GM21723 (cell line): Measurements from ENCODE around the gene NYNRIN.
"Not testable (repeated sequence)": the region's sequence is repeated elsewhere in the genome, so short reads cannot be mapped to it uniquely, and the experiment has no call there.

Experiments
- ATAC-seq: cut with Tn5 transposase; IDR thresholded peaks from one replicate; pipeline ENCODE4 v1.9.1; 2021; ENCODE audit warnings: mild to moderate bottlenecking, moderate library complexity; ENCODE audit not compliant: unreplicated experiment

NYNRIN gene

DNA sequence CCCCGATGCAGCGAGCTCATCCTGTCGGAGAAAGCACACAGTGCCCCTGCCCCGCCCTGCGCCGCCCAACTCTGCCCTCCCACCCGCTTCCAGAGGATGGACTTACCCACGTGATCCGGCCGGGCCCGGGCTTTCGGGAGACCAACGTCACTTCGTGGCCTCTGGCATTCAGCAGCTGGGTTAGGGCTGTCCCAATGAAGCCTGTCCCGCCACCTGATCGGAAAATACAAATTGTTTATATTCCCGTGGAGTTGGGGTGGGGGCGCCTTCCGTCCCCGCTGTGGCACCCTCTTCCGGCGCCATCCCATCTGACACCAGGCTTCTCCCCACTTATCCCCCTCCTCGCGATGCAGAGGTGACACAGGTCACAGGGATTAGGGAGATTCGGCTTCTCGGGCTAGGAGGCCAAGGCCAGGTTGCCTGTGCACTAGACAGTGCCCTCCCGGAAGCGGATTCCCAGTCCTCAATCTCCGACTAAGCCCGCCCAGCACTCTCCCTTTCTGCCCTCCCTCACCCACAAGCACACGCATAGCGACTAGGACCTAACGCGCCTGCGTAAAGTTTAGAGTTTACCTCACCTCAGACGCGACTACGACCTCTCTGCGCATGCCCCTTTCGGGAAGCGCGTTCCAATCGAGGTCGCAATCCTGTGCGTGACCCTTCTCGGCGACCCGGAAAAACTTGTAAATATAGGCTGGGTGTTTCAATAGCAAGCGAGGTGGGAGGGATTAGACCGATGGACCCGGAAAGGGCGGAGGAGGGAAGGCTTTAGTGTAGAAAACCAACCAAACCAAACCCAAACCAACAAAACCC, 43.6 kb downstream of the NYNRIN start, which contains the start of gene SDR39U1:
Gene SDR39U1, minus strand, starts transcription at position 537 of the 813 bp plus-strand sequence. Its CDS starts 7 bp downstream, at position 530.
- peak; percentile 91 for ATAC-seq

DNA sequence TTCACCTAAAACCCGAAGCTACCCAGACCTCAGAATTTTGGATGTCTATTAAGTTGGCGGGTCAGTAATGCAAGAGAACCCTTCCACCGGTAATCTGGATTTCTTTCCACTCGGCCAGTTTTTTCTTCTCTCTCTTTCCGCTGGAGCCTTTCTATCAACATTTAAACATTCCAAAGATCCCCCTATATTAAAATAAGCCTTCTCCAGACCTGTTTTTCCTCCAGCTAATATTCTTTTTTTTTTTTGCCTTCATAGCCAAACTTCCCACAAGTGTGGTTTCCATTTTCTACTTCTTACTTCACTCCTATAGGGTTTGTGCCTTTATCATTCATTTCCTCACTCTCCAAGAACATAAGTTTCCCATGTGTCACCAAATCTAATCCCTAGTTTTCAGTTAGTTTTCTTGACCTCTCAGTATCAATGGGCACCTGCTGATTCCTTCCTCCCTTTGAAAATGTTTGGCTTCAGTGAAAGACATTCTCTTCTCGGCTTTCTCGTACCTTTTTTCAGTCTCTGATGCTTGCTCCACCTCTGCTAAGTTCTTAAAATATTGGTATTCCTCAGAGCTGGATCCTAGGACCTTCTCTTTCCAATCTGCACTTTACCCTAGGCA, 44.4 kb downstream of the NYNRIN start:
- ATAC-seq, result no peak

DNA sequence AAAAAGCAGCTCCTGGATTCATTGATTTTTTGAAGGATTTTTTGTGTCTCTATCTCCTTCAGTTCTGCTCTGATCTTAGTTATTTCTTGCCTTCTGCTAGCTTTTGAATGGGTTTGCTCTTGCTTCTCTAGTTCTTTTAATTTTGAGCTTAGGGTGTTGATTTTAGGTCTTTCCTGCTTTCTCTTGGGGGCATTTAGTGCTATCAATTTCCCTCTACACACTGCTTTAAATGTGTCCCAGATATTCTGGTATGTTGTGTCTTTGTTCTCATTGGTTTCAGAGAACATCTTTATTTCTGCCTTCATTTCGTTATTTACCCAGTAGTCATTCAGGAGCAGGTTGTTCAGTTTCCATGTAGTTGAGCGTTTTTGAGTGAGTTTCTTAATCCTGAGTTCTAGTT, 52.0 kb downstream of the NYNRIN start:
- ATAC-seq, result not testable (repeated sequence)

DNA sequence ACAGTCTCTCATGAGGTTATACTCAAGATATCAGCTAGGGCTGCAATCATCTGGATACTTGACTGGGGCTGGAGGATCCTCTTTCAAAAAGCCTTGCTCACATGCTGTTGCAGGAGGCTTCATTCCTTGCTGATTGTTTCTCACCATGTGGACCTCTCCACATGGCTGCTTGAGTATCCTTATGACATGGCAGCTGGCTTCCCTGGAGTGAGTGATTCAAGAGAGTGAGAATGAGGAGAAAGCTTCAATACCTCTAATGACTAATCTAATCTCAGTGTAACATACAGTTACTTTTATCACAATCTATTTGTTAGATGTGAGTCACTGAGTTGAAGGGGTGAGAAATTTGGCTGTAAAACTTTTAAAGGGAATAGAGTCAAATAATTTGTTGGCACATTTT, 58.2 kb downstream of the NYNRIN start:
- no peak for ATAC-seq

DNA sequence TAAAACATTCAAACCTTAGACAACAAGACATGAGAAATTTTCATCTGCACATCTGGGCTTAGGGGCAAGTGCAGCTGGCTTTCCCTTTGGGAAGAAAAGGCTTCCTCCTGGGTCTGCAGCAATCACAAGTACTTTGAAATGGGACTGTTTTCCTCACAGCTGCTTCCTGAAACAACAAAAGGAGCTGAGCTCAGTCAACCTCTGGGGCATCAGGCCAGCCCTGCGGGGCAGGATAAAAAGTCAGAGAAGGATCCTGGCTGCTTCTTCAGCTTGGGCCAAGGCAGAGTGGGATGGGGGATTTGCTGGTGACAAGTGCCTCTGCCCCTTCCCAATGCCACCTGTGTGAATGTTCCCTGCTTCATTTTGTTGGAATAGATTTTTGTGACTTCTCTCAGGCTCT, 59.9 kb downstream of the NYNRIN start:
- ATAC-seq, result no peak

DNA sequence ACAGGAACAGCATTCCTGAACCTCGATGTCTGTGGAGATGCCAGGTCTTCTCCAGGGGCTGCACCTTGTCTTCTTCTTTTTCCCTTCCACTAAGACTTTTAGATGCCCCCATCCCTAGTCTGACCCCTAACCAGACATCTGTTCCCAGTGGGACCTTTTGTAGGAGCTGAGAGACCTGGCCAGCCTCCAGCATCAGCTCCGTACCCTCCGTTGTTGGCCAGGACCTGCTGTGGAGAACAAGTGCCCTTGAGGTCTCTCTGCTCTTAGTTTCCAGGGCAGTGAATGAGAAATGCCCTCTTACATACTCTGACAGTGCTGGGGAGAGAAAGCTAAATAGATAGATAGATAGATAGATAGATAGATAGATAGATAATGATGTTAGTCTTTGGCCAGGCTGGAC, 60.5 kb downstream of the NYNRIN start:
- no peak for ATAC-seq

DNA sequence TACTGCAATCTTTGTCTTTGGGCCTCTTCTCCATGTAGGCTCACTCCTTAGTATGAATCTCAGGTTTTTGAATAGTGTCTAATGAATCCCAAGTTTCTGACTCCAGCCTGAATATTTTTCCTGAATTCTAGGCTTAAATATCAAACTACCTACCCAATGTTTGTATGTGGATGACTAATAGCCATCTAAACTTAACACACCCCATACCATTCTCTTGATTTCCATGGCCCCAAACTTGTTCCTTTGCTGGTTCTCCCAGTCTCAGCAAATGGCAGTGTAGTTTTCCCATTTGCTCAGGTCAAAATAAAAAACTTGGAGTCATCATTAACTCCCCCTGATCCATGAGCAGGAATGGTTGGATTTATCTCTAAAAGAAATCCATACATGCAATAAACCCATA, 62.5 kb downstream of the NYNRIN start:
- ATAC-seq, result no peak

DNA sequence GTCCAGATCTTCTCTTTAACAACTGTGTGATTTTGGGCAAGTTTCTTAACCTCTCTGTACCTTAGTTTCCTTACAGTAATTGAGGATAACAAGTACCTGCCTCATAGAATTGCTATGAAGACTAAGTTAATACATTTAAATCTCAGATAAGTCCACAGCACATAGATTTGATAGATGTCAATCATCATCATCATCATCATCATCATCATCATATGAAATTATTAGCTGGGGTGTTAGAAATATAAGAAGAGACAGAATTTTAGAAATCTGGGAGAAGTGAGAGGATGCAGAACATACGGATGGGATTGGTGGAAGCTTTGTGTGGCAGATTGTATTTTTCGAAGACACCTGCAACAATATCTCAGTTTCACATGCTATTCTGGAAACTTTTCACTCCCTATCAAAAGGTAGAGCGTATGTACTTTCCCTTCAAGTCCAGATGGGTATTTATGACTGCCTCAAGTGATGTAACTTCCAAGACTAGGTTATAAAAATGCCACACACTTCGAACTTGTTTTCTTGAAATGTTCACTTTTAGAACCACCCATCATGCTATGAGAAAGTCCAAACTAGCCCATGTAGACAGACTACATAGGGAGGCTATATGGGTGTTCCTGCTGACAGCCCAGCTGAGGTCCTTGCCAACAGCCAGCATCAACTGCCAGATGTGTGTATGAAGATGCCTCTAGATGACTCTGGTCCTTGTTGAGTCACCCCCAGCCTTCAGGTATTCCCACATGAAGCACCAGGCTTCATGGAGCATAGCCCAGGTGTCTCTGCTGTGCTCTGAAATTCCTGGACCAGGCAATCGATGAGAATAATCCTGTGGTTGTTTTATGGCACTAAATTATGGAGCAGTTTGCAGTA, 64.4 kb downstream of the NYNRIN start:
- ATAC-seq, result no peak

DNA sequence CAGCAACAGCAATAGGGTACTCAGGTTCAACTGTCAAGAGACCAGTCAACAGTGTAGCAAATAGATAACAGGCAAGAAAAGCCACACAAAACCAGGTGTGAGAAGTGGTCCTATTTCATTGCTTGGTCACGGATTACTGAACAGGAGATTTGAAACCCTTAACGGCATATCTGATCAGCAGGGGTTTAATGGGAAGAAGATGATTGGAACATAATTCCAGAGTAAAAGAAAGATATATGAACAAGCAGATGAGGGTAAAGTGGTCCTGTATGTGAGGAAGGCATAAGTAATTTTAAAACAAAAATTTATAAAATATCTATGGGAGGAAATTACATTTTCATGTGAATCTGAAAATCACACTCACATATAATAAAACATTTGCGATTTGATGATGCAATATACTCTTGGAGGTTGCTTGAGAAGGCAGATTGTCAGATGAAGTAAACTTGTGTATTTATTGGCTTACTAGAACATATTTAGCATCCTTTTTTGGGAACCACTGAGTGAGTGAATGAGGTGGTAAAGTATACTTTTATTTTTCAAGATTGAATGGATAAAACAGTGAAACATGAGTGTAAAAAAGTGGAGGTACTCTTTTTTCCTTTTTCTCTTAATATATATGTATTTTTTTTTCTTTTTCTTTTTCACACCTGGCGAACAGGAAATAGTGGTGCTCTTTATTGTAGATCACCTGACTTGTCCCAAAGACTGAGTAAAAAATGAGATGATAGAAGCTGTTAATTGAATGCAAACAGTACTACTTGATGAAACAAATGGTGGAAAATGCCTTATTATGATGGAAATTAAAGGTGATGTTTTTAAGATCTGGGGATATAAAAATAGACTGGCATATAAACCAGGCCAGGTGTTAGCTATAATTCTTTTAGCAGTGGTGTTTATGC, 65.3 kb downstream of the NYNRIN start:
- ATAC-seq, result no peak

DNA sequence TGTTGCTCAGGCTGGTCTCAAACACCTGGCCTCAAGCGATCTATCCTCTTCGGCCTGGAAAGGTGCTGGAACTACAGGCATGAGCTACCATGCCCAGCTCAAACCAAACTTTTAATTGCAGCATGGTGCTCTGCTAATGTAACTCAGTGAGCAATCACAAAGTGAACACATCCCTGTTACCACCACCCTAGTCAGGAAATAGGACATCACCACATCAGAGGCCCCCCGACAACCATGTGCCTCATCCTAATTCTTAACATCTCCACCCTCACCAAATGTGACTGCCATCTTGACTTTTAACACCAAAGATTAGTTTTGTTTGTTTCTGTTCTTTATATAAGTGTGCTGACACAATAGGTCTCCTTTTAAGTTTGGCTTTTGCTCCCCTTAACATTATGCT, 66.6 kb downstream of the NYNRIN start:
- ATAC-seq, result no peak

DNA sequence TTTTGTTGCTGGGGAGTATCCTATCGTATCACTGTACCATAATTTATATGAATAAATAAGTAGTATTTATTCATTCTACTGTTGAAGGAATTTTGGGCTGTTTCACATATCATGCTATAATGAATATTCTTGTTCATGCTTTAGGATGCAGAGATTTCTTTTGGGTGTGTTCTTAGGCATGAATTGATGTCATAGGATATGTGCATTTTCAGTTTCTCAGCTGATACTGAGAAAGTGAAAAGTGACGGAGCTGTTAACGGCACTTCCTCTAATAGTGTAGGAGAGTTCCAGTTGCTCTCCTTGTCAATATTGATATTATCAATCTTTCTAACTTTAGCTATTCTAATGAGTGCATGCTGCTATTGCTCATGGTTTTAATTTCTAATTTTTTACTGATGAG, 67.0 kb downstream of the NYNRIN start:
- no peak for ATAC-seq
